H1 (cell line): ENCODE results near the gene TCP11. TPM values are rescaled to one million over a fixed set of nuclear protein-coding genes. Genes with fewer than 3 reads are reported as not detected.

Source experiments
- CTCF ChIA-PET: fragments of 300-600 bp; sonication (Branson Sonifier 250); formaldehyde crosslinking; loops from one replicate; lab custom pipeline; 2021; ENCODE audit not compliant: partially characterized antibody; lab: Charles Lee
- POLR2A ChIA-PET: fragments of 300-600 bp; sonication (Branson Sonifier 250); formaldehyde crosslinking; loops from one replicate; lab custom pipeline; 2021; ENCODE audit warnings: inconsistent platforms; ENCODE audit not compliant: partially characterized antibody; lab: Charles Lee
- DNase-seq, 2 experiments: peaks; one replicate each; pipeline versions ENCODE4 v3.0.0 to v3.0.0-alpha.2; 2010 to 2022; ENCODE audit warnings: low spot score in 2 of 2, low read depth in 1 of 2, mixed read lengths in 1 of 2
- FAIRE-seq: peaks from 2 replicates; lab custom pipeline; 2011; peaks lifted over from hg19 to GRCh38; lab: Jason Lieb, UNC
- H2AFZ ChIP-seq: 2 replicates; pipeline ENCODE4 v1.8.1; 2012; ENCODE audit warnings: low read length, inconsistent platforms
- H2AK5ac ChIP-seq: 2 replicates; pipeline ENCODE4 v1.6.1; 2013; ENCODE audit warnings: low read depth, low read length
- H2BK120ac ChIP-seq: replicated peaks from 2 replicates; pipeline ENCODE3; 2013; ENCODE audit warnings: low read depth, low read length, inconsistent platforms
- H2BK12ac ChIP-seq: 2 replicates; pipeline ENCODE4 v1.6.1; 2013; ENCODE audit warnings: low read depth, low read length
- H2BK15ac ChIP-seq: 2 replicates; pipeline ENCODE4 v1.6.1; 2013; ENCODE audit warnings: low read length
- H2BK20ac ChIP-seq: 2 replicates; pipeline ENCODE4 v1.6.1; 2013; ENCODE audit warnings: low read length
- H2BK5ac ChIP-seq: 2 replicates; pipeline ENCODE4 v1.6.1; 2013; ENCODE audit warnings: low read depth, low read length
- H3K14ac ChIP-seq: 2 replicates; pipeline ENCODE4 v1.6.1; 2013; ENCODE audit warnings: inconsistent platforms; ENCODE audit not compliant: insufficient read length
- H3K18ac ChIP-seq: 2 replicates; pipeline ENCODE4 v1.6.1; 2013; ENCODE audit warnings: low read length; ENCODE audit errors: extremely low read depth
- H3K23ac ChIP-seq: 2 replicates; pipeline ENCODE4 v1.6.1; 2013; ENCODE audit warnings: inconsistent platforms; ENCODE audit not compliant: insufficient read length
- H3K23me2 ChIP-seq: 2 replicates; pipeline ENCODE4 v1.6.1; 2013; ENCODE audit warnings: low read depth, low read length
- H3K27ac ChIP-seq: 2 replicates; pipeline ENCODE4 v1.6.1; 2011; ENCODE audit warnings: low read depth, low read length, inconsistent platforms
- H3K27me3 ChIP-seq, 4 experiments: replicated peaks in 1 of 4; 1 replicate in 1 of 4; 2 replicates in 3 of 4; pipeline versions ENCODE4 v1.6.1 to v1.8.1; 2011 to 2013; ENCODE audit warnings: low read length in 3 of 4, mild to moderate bottlenecking in 3 of 4, inconsistent platforms in 2 of 4, mixed read lengths in 2 of 4, moderate library complexity in 1 of 4; ENCODE audit not compliant: control insufficient read depth in 3 of 4, insufficient read depth in 3 of 4; ENCODE audit errors: extremely low read depth in 1 of 4
- H3K36me3 ChIP-seq, 4 experiments: 2 replicates each; pipeline versions ENCODE4 v1.6.1 to v1.8.1; 2011 to 2013; ENCODE audit warnings: mild to moderate bottlenecking in 4 of 4, low read length in 3 of 4, moderate library complexity in 2 of 4, control low read depth in 1 of 4, inconsistent platforms in 1 of 4; ENCODE audit not compliant: insufficient read depth in 4 of 4, control insufficient read depth in 2 of 4
- H3K4ac ChIP-seq: replicated peaks from 2 replicates; pipeline ENCODE3; 2013; ENCODE audit warnings: low read length, low read depth, mixed read lengths, inconsistent platforms; ENCODE audit not compliant: insufficient read length
- H3K4me1 ChIP-seq, 4 experiments: replicated peaks in 1 of 4; 1 replicate in 1 of 4; 2 replicates in 3 of 4; pipeline versions ENCODE4 v1.6.1 to v1.8.1; 2011 to 2013; ENCODE audit warnings: low read length in 3 of 4, inconsistent platforms in 2 of 4, mixed read lengths in 1 of 4; ENCODE audit not compliant: insufficient read depth in 4 of 4, control insufficient read depth in 3 of 4
- H3K4me2 ChIP-seq, 2 experiments: 2 replicates each; pipeline versions ENCODE4 v1.6.1 to v1.8.1; 2011 to 2013; ENCODE audit warnings: low read depth in 2 of 2, low read length in 2 of 2, control low read depth in 1 of 2, inconsistent platforms in 1 of 2, mild to moderate bottlenecking in 1 of 2; ENCODE audit not compliant: insufficient read depth in 1 of 2
- H3K4me3 ChIP-seq, 4 experiments: fragments of 200-600, 300-600 bp in 1 of 4; sonication (generic), shearing (Covaris generic), sonication (Bioruptor Twin) in 1 of 4; 2 replicates each; pipeline versions ENCODE4 v1.5.1 to v1.8.1; 2011 to 2016; ENCODE audit warnings: low read length in 4 of 4, low read depth in 3 of 4, control low read depth in 2 of 4, inconsistent platforms in 2 of 4, mild to moderate bottlenecking in 2 of 4, mixed read lengths in 1 of 4, moderate library complexity in 1 of 4; ENCODE audit not compliant: insufficient read depth in 2 of 4; ENCODE audit errors: extremely low read depth in 1 of 4
- H3K56ac ChIP-seq: replicated peaks from 2 replicates; pipeline ENCODE3; 2013; ENCODE audit warnings: low read depth, mild to moderate bottlenecking, mixed read lengths, low read length, inconsistent platforms; ENCODE audit not compliant: insufficient read length
- H3K79me1 ChIP-seq: 2 replicates; pipeline ENCODE4 v1.6.1; 2013; ENCODE audit warnings: low read depth, low read length, control low read depth
- H3K79me2 ChIP-seq, 2 experiments: 2 replicates each; pipeline versions ENCODE4 v1.6.1 to v1.8.1; 2012 to 2013; ENCODE audit warnings: low read length in 2 of 2, mild to moderate bottlenecking in 2 of 2, inconsistent platforms in 1 of 2; ENCODE audit not compliant: insufficient read depth in 2 of 2, control insufficient read depth in 1 of 2
- H3K9ac ChIP-seq, 4 experiments: replicated peaks in 1 of 4; 1 replicate in 1 of 4; 2 replicates in 3 of 4; pipeline versions ENCODE4 v1.6.1 to v1.8.1; 2011 to 2013; ENCODE audit warnings: low read depth in 3 of 4, low read length in 3 of 4, control low read depth in 2 of 4, mild to moderate bottlenecking in 2 of 4, moderate library complexity in 2 of 4, inconsistent platforms in 1 of 4; ENCODE audit errors: extremely low read depth in 1 of 4
- H3K9me3 ChIP-seq, 2 experiments: 2 replicates each; pipeline versions ENCODE4 v1.6.1 to v1.8.1; 2012 to 2013; ENCODE audit warnings: mild to moderate bottlenecking in 2 of 2, moderate library complexity in 2 of 2, control low read depth in 1 of 2, inconsistent platforms in 1 of 2, low read depth in 1 of 2, low read length in 1 of 2, mixed read lengths in 1 of 2; ENCODE audit not compliant: insufficient read depth in 2 of 2
- H4K20me1 ChIP-seq, 2 experiments: replicated peaks in 1 of 2; 2 replicates each; pipeline versions ENCODE3 to v1.8.1; 2011 to 2013; ENCODE audit warnings: inconsistent platforms in 2 of 2, low read length in 2 of 2, mild to moderate bottlenecking in 1 of 2; ENCODE audit not compliant: insufficient read depth in 2 of 2, control insufficient read depth in 1 of 2
- H4K5ac ChIP-seq: 2 replicates; pipeline ENCODE4 v1.6.1; 2013; ENCODE audit warnings: low read length, low read depth, mixed read lengths, inconsistent platforms; ENCODE audit not compliant: insufficient read length
- H4K8ac ChIP-seq: 2 replicates; pipeline ENCODE4 v1.8.0; 2013; ENCODE audit warnings: mild to moderate bottlenecking, moderate library complexity, low read length, inconsistent platforms; ENCODE audit not compliant: insufficient read depth; ENCODE audit errors: extremely low read depth
- H4K91ac ChIP-seq: replicated peaks from 2 replicates; pipeline ENCODE3; 2013; ENCODE audit warnings: low read length, mixed read lengths, inconsistent platforms; ENCODE audit not compliant: insufficient read length
- RNF2 ChIP-seq: fragments of 200-900, 300-1000 bp; sonication (generic); IDR thresholded peaks from 2 replicates; pipeline ENCODE4 v1.7.1; 2016; ENCODE audit warnings: borderline replicate concordance, low read depth, mild to moderate bottlenecking, antibody characterized with exemption, low read length; ENCODE audit not compliant: poor library complexity, severe bottlenecking; ENCODE audit errors: missing control alignments
- WGBS, 2 experiments: shearing (Covaris generic) in 1 of 2; methylation state at CpG; one replicate each; pipeline versions ENCODE4 v1.1.6 to v1.1.7; 2013 to 2015; ENCODE audit warnings: low lambda C conversion rate in 2 of 2, mixed read lengths in 2 of 2, inconsistent platforms in 1 of 2, low coverage in 1 of 2, missing lambda C conversion rate in 1 of 2; ENCODE audit not compliant: insufficient replicate concordance in 2 of 2, insufficient coverage in 1 of 2, insufficient read length in 1 of 2; ENCODE audit errors: extremely low coverage in 1 of 2, missing lambda C conversion rate in 1 of 2; 5-methylcytosine and 5-hydroxymethylcytosine counted together
- polyA plus RNA-seq, 7 experiments: library from polyadenylated mRNA; depleted of rRNA in 3 of 7; stranded (reverse) in 5 of 7; unstranded in 2 of 7; fragments of >200 nt in 5 of 7; fragments of 200-250 nt in 2 of 7; gene quantifications; 1 replicate in 5 of 7; 2 replicates in 1 of 7; 4 replicates in 1 of 7; pipeline versions ENCODE4 v1.2.1 to v1.2.3, GENCODE V29; 2011 to 2013; ENCODE audit warnings: missing spikeins in 2 of 7, mixed read lengths in 2 of 7
- total RNA-seq: library from RNA; stranded (reverse); fragmentation: NEBNext Ultra II Directional; extraction: Animal tissue kit (Norgen Biotek cat#: 25700); gene quantifications from 2 replicates; pipeline ENCODE4 v1.2.1, GENCODE V29; 2021

Gene TCP11
- total and polyA plus RNA-seq, 2 of the 8 experiments (the other 6 are each of a cell fraction or from before 2014, with no cell fraction given) = 0.11 TPM; not detected in 1

DNA sequence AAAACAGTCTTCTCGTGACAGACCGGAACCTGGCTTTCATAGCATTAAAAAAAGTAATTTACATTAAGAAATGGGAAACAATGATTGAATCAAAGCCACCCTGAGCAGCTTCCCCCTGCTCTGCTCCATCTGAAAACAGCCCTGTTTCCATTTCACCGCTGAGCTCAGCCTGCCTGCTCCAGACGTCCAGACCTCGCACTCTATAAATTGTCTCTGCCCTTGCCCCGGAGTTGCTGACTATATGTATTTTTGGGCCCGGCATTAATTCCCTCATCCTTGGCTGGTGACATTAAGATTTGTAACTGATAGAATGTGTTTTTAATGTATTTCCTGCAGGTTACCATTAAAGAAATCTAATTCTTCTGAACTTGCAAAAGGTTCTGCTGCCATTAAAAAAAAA, 22.7 kb upstream of the TCP11 start:
- no peaks in the 10 kb centered on the region for H3K79me2 ChIP-seq
- CTCF ChIA-PET = interaction anchor here (3.7 to 4.8 kb wide), 2 partner anchors 8 to 41 kb away, joined by 19 to 23 read pairs; no protein-coding TSS in a partner anchor
- no peak for FAIRE-seq
- no peak for TF ChIP-seq RNF2

More for the DNA sequence above, 22.7 kb upstream of the TCP11 start:
- Histone ChIP-seq H2BK12ac (no peak overlapping the region), H2AK5ac (no peak overlapping the region), H3K27me3 (peaks cover 0 to 4% (median 0%) of the 10 kb centered on the region in 4 experiments; a peak in 4 of 7 replicates), H2BK120ac (no peak overlapping the region), H4K8ac (no peak overlapping the region), H4K91ac (no peak overlapping the region), H2BK20ac (no peak overlapping the region), H3K18ac (no peak overlapping the region), H3K9me3 (no peaks in the 10 kb centered on the region), H2BK5ac (no peak overlapping the region), H3K23ac (no peak overlapping the region), H3K23me2 (no peaks in the 10 kb centered on the region), H3K56ac (no peak overlapping the region), H3K4me3 (no peak overlapping the region), H3K9ac (no peak overlapping the region), H3K79me1 (no peaks in the 10 kb centered on the region), H2BK15ac (no peak overlapping the region), H3K4me1 (no peaks in the 10 kb centered on the region), H3K4me2 (no peak overlapping the region), H3K27ac (no peak overlapping the region), H3K14ac (no peak overlapping the region), H2AFZ (no peak overlapping the region), H3K4ac (no peak overlapping the region), H3K36me3 (no peaks in the 10 kb centered on the region), H4K5ac (no peak overlapping the region), H4K20me1 (no peaks in the 10 kb centered on the region)
- WGBS, 2 experiments = 95% methylated on average over 7 of the region's 7 CpGs; no CpG with 5 or more reads in 1 of the 2 experiments
- DNase-seq = no peak
- POLR2A ChIA-PET = no interaction called here
